HepG2 (cell line): Measurements from ENCODE around the gene BPIFB6. TPM values are rescaled to one million over a fixed set of nuclear protein-coding genes. Genes with fewer than 3 reads are reported as not detected.

Experiments used
- AGO1 ChIP-seq: fragments of 200-400 bp; formaldehyde crosslinking; IDR thresholded peaks from 2 replicates; pipeline ENCODE4 v1.6.1; 2017; ENCODE audit warnings: mild to moderate bottlenecking, low read depth, low read length, moderate library complexity; ENCODE audit not compliant: poor library complexity, severe bottlenecking
- ARID2 ChIP-seq: sonication (generic); formaldehyde crosslinking; IDR thresholded peaks from 2 replicates; pipeline ENCODE4 v1.8.1; 2022; ENCODE audit warnings: mild to moderate bottlenecking, missing genetic modification reagents, borderline replicate concordance
- ATF6 ChIP-seq: sonication (generic); formaldehyde crosslinking; conservative IDR thresholded peaks from 2 replicates; pipeline ENCODE4 v1.4.0; 2020; ENCODE audit warnings: missing genetic modification reagents
- DNMT1 ChIP-seq: sonication (generic); formaldehyde crosslinking; IDR thresholded peaks from 2 replicates; pipeline ENCODE4 v1.5.1; 2020; ENCODE audit warnings: mild to moderate bottlenecking, missing genetic modification reagents
- GPN1 ChIP-seq: sonication (generic); formaldehyde crosslinking; IDR thresholded peaks from 2 replicates; pipeline ENCODE4 v1.5.1; 2020; ENCODE audit warnings: missing genetic modification reagents, borderline replicate concordance
- GZF1 ChIP-seq: sonication (generic); formaldehyde crosslinking; IDR thresholded peaks from 2 replicates; pipeline ENCODE4 v1.5.1; 2020; ENCODE audit warnings: mild to moderate bottlenecking, missing genetic modification reagents
- HOXA9 ChIP-seq: sonication (generic); formaldehyde crosslinking; IDR thresholded peaks from 2 replicates; pipeline ENCODE4 v1.8.1; 2022; ENCODE audit warnings: missing genetic modification reagents, mild to moderate bottlenecking, moderate library complexity, borderline replicate concordance
- JDP2 ChIP-seq: sonication (generic); formaldehyde crosslinking; IDR thresholded peaks from 2 replicates; pipeline ENCODE4 v1.8.1; 2022; ENCODE audit warnings: missing genetic modification reagents, borderline replicate concordance
- KDM2A ChIP-seq: sonication (generic); formaldehyde crosslinking; IDR thresholded peaks from 2 replicates; pipeline ENCODE4 v1.4.0; 2020; ENCODE audit warnings: low read depth, missing genetic modification reagents, borderline replicate concordance
- POLR2G ChIP-seq: fragments of 200-400 bp; formaldehyde crosslinking; IDR thresholded peaks from 2 replicates; pipeline ENCODE4 v1.6.1; 2018; ENCODE audit warnings: mild to moderate bottlenecking, low read depth, low read length, moderate library complexity
- PRMT3 ChIP-seq: sonication (generic); formaldehyde crosslinking; IDR thresholded peaks from 2 replicates; pipeline ENCODE4 v1.8.1; 2022; ENCODE audit warnings: low read depth, mild to moderate bottlenecking, moderate library complexity, missing genetic modification reagents, borderline replicate concordance
- RAD51 ChIP-seq: fragments of 450-650 bp; IDR thresholded peaks from 2 replicates; pipeline ENCODE4 v1.6.1; 2016; ENCODE audit warnings: borderline replicate concordance
- SMAD9 ChIP-seq: sonication (generic); formaldehyde crosslinking; IDR thresholded peaks from 2 replicates; pipeline ENCODE4 v1.5.1; 2020; ENCODE audit warnings: mild to moderate bottlenecking, missing genetic modification reagents
- ZC3H13 ChIP-seq: sonication (generic); formaldehyde crosslinking; IDR thresholded peaks from 2 replicates; pipeline ENCODE4 v1.8.1; 2023; ENCODE audit warnings: mild to moderate bottlenecking, missing genetic modification reagents, moderate library complexity
- ZNF34 ChIP-seq: sonication (generic); formaldehyde crosslinking; IDR thresholded peaks from 2 replicates; pipeline ENCODE4 v1.4.0; 2020; ENCODE audit warnings: mild to moderate bottlenecking, missing genetic modification reagents, borderline replicate concordance
- ZNF430 ChIP-seq: sonication (generic); formaldehyde crosslinking; IDR thresholded peaks from 2 replicates; pipeline ENCODE4 v1.9.0; 2021; ENCODE audit warnings: mild to moderate bottlenecking, missing genetic modification reagents
- ZNF574 ChIP-seq: sonication (generic); formaldehyde crosslinking; IDR thresholded peaks from 2 replicates; pipeline ENCODE4 v1.4.0; 2020; ENCODE audit warnings: missing genetic modification reagents
- polyA plus RNA-seq, 8 experiments: library from polyadenylated mRNA; depleted of rRNA in 3 of 8; stranded (reverse) in 7 of 8; unstranded in 1 of 8; fragments of >200 nt; fragmentation: Illumina TruSeq in 4 of 8; extraction: Trizol in 4 of 8; gene quantifications; 2 replicates each; pipeline versions ENCODE4 v1.2.1 to v1.2.3, GENCODE V29; 2011 to 2016; ENCODE audit warnings: low read depth in 4 of 8, missing spikeins in 1 of 8, mixed read lengths in 1 of 8; ENCODE audit not compliant: insufficient read depth in 1 of 8
- total RNA-seq, 5 experiments: library from RNA; depleted of rRNA; stranded (reverse); fragments of >200 nt; fragmentation: Illumina TruSeq; extraction: Trizol; gene quantifications; 2 replicates each; pipeline ENCODE4 v1.2.3, GENCODE V29; 2016; ENCODE audit warnings: low read depth in 1 of 5
- TF ChIP-seq, protein P1 (sequence below): sonication (generic); formaldehyde crosslinking; IDR thresholded peaks from 2 replicates; pipeline ENCODE4 v1.8.0; 2022; ENCODE audit warnings: mild to moderate bottlenecking, missing genetic modification reagents; ENCODE audit not compliant: insufficient replicate concordance
- TF ChIP-seq, protein P2 (sequence below): sonication (generic); formaldehyde crosslinking; IDR thresholded peaks from 2 replicates; pipeline ENCODE4 v1.4.0; 2020; ENCODE audit warnings: missing genetic modification reagents, mild to moderate bottlenecking, borderline replicate concordance

Gene BPIFB6
- total and polyA plus RNA-seq, 2 of the 13 experiments (the other 11 are each of a cell fraction or from before 2014, with no cell fraction given): 0.13 to 1.7 TPM

GRCh38 chr20:33006776-33007375, 24.6 kb upstream of the BPIFB6 start (continued):
- TF ChIP-seq ATF6 (no peak), GPN1 (CRISPR knock-in tag) (no peak; the same call in 1 of the 2 replicates), ARID2 (no peak), SMAD9 (CRISPR knock-in tag) (0 out of 2 replicates have a peak, but pooled peaks have one; percentile 26), GZF1 (CRISPR knock-in tag) (peak; percentile 83; the same call in 1 of the 2 replicates), RAD51 (no peak), PRMT3 (CRISPR knock-in tag) (no peak), ZNF430 (CRISPR knock-in tag) (no peak), ZC3H13 (0 out of 2 replicates have a peak, but pooled peaks have one; percentile 38), ZNF34 (CRISPR knock-in tag) (no peak), JDP2 (no peak; the same call in 1 of the 2 replicates), DNMT1 (CRISPR knock-in tag) (no peak), HOXA9 (CRISPR knock-in tag) (peak; percentile 91), AGO1 (no peak), POLR2G (no peak), KDM2A (CRISPR knock-in tag) (no peak), ZNF574 (no peak)
- TF ChIP-seq, protein P1, sequence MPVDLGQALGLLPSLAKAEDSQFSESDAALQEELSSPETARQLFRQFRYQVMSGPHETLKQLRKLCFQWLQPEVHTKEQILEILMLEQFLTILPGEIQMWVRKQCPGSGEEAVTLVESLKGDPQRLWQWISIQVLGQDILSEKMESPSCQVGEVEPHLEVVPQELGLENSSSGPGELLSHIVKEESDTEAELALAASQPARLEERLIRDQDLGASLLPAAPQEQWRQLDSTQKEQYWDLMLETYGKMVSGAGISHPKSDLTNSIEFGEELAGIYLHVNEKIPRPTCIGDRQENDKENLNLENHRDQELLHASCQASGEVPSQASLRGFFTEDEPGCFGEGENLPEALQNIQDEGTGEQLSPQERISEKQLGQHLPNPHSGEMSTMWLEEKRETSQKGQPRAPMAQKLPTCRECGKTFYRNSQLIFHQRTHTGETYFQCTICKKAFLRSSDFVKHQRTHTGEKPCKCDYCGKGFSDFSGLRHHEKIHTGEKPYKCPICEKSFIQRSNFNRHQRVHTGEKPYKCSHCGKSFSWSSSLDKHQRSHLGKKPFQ (CRISPR knock-in tag): no peak
- TF ChIP-seq, protein P2, sequence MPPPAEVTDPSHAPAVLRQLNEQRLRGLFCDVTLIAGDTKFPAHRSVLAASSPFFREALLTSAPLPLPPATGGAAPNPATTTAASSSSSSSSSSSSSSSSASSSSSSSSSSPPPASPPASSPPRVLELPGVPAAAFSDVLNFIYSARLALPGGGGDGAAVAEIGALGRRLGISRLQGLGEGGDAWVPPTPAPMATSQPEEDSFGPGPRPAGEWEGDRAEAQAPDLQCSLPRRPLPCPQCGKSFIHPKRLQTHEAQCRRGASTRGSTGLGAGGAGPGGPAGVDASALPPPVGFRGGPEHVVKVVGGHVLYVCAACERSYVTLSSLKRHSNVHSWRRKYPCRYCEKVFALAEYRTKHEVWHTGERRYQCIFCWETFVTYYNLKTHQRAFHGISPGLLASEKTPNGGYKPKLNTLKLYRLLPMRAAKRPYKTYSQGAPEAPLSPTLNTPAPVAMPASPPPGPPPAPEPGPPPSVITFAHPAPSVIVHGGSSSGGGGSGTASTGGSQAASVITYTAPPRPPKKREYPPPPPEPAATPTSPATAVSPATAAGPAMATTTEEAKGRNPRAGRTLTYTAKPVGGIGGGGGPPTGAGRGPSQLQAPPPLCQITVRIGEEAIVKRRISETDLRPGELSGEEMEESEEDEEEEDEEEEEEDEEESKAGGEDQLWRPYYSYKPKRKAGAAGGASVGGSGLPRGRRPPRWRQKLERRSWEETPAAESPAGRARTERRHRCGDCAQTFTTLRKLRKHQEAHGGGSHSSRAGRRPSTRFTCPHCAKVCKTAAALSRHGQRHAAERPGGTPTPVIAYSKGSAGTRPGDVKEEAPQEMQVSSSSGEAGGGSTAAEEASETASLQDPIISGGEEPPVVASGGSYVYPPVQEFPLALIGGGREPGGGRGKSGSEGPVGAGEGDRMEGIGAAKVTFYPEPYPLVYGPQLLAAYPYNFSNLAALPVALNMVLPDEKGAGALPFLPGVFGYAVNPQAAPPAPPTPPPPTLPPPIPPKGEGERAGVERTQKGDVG: no peak
